HG03045 (cell line): Measurements from ENCODE around the gene CR1.
"Not testable (repeated sequence)": the region's sequence is repeated elsewhere in the genome, so short reads cannot be mapped to it uniquely, and the experiment has no call there.

Experiments used
- ATAC-seq: cut with Tn5 transposase; IDR thresholded peaks from one replicate; pipeline ENCODE4 v1.9.1; 2021; ENCODE audit warnings: mild to moderate bottlenecking, moderate library complexity; ENCODE audit not compliant: unreplicated experiment

Gene CR1

GRCh38 chr1:207579436-207579799, 83.5 kb downstream of the CR1 start:
- peak; percentile 76 for ATAC-seq

GRCh38 chr1:207581496-207582153, 85.7 kb downstream of the CR1 start:
- ATAC-seq = no peak

GRCh38 chr1:207589506-207589905, 93.5 kb downstream of the CR1 start:
- not testable (repeated sequence) for ATAC-seq

DNA sequence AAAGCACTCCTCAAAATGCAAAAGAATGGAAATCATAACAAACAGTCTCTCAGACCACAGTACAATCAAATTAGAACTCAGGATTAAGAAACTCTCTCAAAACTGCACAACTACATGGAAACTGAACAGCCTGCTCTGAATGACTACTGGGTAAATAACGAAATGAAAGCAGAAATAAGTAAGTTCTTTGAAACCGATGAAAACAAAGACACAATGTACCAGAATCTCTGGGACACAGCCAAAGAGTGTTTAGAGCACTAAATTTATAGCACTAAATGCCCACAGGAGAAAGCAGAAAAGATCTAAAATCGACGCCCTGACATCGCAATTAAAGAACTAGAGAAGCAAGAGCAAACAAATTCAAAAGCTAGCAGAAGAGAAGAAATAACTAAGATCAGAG, 95.2 kb downstream of the CR1 start:
- ATAC-seq = not testable (repeated sequence)

GRCh38 chr1:207594095-207594494, 98.1 kb downstream of the CR1 start:
- not testable (repeated sequence) for ATAC-seq

- ATAC-seq = no peak
These were observed 107.8 kb downstream of the CR1 start for GRCh38 chr1:207603777-207604176.

DNA sequence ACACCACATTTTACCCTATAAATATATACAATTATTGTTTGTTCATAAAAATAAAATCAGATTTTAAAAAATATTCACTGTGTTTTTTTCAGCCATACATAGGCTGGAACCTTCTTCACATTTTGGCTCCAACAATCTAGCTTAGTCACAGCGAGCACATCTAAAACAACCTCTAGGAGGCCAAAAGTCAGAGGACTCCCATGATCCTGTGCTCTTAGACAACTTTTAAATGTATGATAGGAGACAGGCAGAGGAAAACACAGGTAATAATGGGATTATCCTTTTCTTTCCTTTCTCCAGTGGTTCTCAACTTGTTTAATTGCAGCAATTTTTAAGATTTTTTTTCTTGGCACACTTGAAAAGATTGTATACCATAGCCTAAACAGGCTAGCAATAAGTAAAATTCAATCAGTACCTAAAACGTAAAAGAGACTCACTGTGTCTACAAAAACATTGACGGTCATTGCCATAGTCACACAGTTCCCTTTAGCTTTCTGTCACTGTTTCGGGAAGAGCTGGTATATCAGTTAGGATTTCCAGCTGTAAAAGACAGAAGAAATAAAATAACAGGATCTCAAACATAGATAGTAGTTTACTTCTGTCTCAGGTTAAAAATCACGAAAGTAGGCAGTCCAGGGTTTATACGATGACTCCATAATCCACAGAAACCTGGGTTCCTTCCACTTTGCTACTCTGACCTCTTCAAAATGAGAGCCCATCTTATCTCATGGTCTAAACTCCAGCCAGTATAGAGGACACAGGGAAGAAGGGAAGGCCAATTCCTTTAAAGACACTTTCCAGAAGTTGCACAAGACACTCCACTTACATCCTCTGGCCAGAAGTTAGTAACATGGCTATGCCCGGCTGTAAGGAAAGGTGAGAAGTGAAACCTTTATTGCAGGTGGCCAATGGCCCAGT, 109.7 kb downstream of the CR1 start:
- no peak for ATAC-seq

DNA sequence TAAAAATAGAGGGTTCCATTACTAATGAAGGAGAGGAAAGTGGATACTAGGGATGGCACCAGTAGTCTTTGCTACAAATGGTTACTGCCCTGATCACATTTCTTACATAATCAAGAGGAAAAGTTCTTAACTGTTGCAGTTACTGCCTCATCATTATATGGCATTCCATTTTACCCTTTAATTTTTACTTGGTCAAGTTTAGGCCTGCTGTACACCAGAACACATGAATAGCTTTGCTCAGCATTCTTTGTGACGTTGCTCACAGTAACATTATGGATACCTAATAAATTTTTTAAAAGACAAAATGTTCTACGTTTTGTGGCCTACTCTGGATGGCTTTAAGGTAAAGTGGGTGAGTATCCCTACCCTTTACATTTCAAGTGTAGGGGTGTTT, 110.4 kb downstream of the CR1 start:
- no peak for ATAC-seq

GRCh38 chr1:207612762-207613161, 116.8 kb downstream of the CR1 start:
- no peak for ATAC-seq

DNA sequence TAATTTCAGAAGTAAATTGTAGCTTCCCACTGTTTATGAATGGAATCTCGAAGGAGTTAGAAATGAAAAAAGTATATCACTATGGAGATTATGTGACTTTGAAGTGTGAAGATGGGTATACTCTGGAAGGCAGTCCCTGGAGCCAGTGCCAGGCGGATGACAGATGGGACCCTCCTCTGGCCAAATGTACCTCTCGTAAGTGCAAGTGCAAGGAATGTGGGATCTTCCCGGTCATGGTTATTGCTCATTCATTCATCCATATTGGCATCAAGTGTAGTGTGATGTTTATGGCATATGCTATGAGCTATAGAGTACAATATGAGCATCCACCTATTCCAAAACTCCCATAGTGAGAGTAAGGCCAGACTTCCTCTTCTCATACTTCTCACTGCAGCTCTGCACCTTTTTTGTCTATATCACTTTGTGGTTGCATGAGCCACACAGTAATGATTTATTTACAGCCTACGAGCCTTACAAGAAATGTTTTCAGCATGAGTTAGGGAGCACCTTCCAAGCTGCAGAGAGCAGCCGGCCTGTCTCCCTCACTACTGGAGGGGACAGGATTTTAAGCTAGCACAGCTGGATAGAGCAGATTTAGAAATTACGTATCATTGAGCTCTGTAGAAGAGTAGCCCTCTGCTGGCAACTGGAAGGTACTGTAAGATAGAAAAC, 124.0 kb downstream of the CR1 start:
- ATAC-seq = peak; percentile 83

DNA sequence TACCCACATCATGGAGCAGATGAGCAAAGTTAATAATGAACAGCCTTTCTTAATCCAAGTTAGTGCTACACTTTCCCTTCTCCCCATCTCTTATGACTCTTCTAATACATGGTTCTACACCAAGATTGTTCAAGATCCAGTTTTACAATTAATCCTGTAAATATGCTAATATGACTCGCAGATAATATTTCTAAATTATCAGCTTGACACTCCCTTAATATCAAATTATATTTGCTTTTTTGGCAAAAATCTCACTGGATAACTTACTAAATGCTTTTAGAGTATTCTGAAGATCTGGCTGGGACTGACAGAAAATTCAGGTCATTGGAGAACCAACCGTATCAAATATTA, 124.6 kb downstream of the CR1 start:
- ATAC-seq = no peak

GRCh38 chr1:207625504-207626071, 129.6 kb downstream of the CR1 start:
- not testable (repeated sequence) for ATAC-seq

DNA sequence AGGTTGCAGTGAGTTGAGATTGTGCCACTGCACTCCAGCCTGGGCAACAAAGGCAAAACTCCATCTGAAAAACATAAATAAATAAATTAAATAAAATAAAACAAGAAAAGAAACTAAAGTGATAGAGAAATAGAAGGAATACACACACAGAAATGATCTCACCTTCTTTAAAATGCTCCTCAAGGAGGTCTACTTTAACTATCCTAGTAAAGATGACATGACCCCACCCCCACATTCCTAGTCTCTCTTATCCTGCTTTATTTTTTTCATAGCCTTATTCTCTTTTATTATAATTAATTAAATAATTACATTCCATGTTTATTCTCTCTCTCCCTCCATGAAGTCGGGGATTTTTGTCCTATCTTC, 131.0 kb downstream of the CR1 start:
- no peak for ATAC-seq

GRCh38 chr1:207627496-207627895, 131.5 kb downstream of the CR1 start:
- no peak for ATAC-seq

GRCh38 chr1:207628776-207629175, 132.8 kb downstream of the CR1 start:
- no peak for ATAC-seq

- ATAC-seq = no peak
These were observed 135.2 kb downstream of the CR1 start for GRCh38 chr1:207631137-207631536.

DNA sequence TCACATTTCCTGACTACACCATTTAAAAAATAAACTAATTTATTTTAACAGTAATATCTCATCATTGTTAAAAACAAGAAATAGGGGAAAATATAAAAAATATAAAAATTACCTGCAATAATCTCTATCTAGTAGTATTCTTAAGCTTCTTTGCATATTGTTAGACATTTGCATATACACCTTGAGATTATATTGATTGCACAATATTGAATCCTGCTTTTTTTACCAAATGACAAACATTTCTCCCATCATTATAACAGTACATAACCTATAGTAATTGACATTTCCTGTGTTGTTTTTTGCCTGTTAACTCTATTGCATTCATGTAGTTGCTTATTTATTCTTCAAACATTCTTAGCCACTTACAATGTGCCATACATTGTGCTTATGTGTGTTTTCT, 137.3 kb downstream of the CR1 start:
- no peak for ATAC-seq

GRCh38 chr1:207633699-207634289, 137.8 kb downstream of the CR1 start:
- ATAC-seq = not testable (repeated sequence)

DNA sequence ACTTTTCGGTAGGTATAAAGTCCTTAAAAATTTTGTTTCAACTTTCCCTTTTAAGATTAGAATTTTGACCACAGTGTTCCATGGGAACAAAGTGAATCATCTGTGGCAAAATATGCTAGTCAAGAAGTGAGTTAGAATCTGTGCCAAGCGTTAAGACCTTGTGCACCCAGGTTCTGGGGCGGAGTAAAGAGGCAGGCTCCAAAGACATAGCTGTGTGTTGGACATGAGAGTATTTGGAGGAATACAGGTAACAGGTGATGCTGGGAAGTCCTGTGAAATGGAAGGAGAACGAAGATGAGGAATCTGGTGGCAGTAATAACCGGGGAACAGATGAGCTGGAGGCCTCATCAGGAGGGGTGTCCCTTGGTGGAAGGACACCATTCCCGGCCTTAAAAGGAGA, 138.3 kb downstream of the CR1 start:
- not testable (repeated sequence) for ATAC-seq

GRCh38 chr1:207635569-207636186, 139.7 kb downstream of the CR1 start:
- ATAC-seq = not testable (repeated sequence)
